Sigmoid colon (tissue), 4 donors: ENCODE data around the gene GPR25.

Source experiments
- POLR2A ChIP-seq, 2 donors: fragments of 450-650 bp; IDR thresholded peaks; one replicate each; pipeline ENCODE4 v1.6.1; 2016; ENCODE audit warnings: antibody characterized with exemption in 2 of 2, mild to moderate bottlenecking in 2 of 2, moderate library complexity in 2 of 2
- POLR2AphosphoS5 ChIP-seq, 4 donors: sonication (generic); formaldehyde crosslinking; IDR thresholded peaks; one replicate each; pipeline ENCODE4 v1.6.1; 2017; ENCODE audit warnings: antibody characterized with exemption in 4 of 4
- TF ChIP-seq, protein P1 (sequence below), 4 experiments: fragments of 450-650 bp in 3 of 4; fragments of 200-600 bp in 1 of 4; IDR thresholded peaks; one replicate each; pipeline ENCODE4 v1.5.1; 2016 to 2019; ENCODE audit warnings: antibody characterized with exemption in 4 of 4, mild to moderate bottlenecking in 3 of 4, moderate library complexity in 2 of 4

DNA sequence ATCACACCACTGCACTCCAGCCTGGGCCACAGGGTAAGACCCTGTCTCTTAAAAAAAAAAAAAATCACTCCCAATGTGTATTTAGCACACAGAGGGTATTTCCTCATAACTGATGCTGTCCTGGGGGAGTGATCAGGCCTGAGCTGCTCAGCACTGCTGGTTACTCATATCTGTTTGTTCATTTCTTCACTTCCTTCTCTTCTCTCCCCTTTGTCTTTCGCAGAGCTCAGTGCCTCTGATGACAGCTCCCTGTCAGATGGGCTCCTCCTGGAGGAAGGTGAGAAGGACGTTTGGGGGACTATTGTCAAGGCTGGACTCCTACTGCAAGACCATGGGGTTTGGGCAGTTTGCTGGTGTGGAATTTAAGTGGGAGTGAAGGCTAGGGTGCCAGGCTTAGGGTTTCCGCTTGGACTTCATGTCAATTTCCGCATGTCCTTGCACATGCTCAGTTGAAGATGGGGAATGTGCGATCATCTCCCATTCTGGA lies 34.9 kb downstream of the GPR25 start:
- TF ChIP-seq, protein P1, sequence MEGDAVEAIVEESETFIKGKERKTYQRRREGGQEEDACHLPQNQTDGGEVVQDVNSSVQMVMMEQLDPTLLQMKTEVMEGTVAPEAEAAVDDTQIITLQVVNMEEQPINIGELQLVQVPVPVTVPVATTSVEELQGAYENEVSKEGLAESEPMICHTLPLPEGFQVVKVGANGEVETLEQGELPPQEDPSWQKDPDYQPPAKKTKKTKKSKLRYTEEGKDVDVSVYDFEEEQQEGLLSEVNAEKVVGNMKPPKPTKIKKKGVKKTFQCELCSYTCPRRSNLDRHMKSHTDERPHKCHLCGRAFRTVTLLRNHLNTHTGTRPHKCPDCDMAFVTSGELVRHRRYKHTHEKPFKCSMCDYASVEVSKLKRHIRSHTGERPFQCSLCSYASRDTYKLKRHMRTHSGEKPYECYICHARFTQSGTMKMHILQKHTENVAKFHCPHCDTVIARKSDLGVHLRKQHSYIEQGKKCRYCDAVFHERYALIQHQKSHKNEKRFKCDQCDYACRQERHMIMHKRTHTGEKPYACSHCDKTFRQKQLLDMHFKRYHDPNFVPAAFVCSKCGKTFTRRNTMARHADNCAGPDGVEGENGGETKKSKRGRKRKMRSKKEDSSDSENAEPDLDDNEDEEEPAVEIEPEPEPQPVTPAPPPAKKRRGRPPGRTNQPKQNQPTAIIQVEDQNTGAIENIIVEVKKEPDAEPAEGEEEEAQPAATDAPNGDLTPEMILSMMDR (IDR thresholded peaks at IDR 0.05) = no peak
- no peak for TF ChIP-seq POLR2A (IDR thresholded peaks at IDR 0.05)
- TF ChIP-seq POLR2AphosphoS5 (IDR thresholded peaks at IDR 0.05) = no peak
